AG20443 (cell line): Measurements from ENCODE around the gene NAPSA.

Experiments used
- DNase-seq: peaks from one replicate; pipeline ENCODE4 v3.0.0; 2012; ENCODE audit warnings: low spot score, mixed read lengths

The NAPSA gene

DNA sequence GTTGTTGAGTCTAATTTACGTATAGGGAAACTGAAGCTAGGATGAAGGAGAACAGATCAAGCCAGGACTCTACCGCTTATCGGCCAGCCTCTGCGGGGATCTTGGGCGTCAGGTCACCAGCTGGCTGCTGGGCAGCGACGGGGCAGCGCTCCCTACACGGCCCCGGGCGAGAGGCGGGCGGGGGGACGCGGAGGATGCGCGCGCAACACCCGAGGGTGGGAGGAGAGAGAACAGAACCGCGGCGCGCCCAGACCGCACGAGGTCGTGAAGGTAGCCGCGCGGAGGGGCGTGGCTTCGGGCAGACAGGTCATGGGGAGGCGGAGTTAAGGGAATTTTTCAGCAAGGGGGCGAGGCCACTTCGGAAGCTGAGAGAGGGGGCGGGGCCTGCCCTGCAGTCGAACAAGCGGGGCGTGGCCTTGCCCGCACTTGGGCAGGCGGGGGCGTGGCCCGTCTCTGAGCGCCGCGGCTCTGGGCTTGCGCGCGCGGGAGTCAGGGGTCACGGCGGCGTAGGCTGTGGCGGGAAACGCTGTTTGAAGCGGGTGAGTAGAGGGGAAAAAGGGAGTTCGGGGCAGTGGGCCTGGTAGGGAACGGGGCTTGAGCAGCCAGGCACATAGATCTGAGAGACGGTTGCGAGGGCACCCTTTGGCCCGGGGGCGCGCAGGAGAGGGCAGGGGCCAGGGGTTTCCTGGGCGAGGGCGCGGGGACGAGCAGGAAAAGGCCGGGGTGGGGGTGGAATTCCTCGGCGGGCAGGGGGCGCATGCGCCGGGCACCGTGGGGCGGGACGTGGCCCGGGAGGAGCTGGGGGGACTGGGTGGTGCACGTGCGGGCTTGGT, 18.6 kb upstream of the NAPSA start, which contains the start of gene POLD1:
TSS of gene POLD1 (plus strand) at position 496 of the 833 bp plus-strand sequence. CDS start 14,505 bp downstream, outside the sequence.
- peak; percentile 99 for DNase-seq

DNA sequence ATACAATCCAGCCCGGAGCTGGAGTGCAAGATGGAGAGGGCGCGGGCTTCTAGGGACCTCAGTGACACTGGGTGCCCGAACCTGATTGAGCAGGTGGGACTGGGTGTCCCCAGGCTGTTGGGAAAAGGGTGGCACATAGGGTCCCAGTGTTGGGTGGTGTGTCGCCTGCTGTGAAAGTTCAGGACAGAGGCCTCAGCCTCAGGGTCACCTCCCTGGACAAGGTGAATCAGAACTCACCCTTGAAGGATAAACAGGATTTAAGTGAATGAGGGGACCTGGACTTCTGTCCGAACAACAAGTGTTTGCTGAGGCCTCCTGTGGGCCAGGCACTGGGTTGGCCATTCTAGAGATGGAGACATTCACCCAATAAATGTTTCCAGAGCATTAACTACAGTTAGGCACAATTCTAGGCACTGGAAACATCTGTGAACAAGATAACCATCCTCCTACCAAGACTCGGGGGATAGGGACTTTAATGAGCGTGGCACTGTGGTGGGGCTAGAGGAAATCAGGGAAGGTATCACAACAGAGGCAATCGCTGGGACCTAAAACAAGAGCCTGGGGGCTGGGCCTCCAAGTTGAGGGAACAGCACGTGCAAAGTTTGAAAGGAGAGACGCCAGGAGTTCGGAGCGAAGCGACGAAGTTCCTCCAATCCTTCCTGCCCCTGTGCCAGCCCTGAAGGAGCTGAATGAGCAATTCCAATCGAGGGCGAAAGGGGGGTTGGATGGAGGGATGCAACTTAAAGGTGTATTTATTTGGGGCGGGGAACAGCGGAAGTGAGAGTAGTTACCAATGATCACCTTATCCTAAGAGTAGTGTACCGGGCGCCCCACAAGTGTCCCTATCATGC, 17.8 kb upstream of the NAPSA start:
- DNase-seq = no peak

DNA sequence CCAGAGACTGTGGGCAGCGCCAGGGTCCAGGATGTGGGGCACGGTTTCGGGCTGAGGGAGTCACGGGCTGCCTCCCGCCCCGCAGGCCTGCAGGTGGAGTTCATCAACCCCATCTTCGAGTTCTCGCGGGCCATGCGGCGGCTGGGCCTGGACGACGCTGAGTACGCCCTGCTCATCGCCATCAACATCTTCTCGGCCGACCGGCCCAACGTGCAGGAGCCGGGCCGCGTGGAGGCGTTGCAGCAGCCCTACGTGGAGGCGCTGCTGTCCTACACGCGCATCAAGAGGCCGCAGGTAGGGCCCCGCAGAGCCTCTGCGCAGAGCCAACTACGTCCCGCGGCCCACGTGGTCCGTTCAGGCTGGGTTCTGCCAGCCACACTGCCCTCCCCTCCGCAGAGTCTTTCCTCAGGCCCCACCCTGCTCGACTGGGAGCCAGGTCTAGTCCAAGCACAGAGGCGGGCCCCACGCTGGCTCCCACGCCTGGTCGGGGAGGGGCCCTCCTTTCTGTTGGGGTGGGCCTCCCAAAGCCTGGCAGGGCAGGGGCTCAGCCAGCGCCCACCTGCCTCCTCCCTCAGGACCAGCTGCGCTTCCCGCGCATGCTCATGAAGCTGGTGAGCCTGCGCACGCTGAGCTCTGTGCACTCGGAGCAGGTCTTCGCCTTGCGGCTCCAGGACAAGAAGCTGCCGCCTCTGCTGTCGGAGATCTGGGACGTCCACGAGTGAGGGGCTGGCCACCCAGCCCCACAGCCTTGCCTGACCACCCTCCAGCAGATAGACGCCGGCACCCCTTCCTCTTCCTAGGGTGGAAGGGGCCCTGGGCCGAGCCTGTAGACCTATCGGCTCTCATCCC, 16.7 kb upstream of the NAPSA start:
- DNase-seq = no peak

DNA sequence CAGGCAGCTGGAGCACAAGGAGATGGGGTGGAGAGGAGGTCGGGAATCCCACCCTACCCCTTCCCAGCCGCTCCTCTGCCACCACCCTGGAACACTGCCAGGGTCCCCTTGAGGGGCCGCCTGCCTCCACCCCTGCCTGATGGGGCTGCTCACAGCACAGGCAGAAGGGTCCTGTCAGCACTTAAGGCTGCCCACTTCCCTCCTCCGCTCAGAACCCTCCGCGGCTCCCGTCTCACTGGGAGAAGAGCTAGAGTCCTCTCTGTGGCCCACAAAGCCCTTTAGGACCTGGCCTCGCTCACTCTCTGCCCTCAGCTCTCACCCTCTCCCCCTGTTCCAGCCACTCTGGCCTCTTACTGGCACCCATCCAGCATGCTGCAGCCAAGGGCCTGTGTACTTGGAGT, 15.3 kb upstream of the NAPSA start:
- no peak for DNase-seq

DNA sequence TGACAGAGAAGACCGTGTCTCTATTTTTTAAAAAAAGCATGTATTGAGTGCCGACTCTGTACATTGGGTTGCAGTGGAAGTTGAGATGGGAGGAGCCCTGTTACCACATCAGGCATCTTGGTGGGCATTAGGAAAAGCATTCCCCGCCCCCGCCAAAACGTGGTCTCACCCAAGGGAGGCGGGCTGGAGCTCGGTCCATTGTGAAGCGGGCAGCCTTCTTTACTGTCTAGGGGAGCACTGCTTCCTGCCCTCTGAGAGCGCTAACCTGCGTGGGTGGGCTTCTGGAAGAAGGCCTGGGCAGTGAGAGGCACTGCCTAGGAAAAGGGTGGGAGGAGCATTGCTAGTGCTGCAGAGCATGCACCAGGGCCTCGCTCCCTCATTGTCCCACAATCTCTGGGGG, 14.7 kb upstream of the NAPSA start:
- no peak for DNase-seq

DNA sequence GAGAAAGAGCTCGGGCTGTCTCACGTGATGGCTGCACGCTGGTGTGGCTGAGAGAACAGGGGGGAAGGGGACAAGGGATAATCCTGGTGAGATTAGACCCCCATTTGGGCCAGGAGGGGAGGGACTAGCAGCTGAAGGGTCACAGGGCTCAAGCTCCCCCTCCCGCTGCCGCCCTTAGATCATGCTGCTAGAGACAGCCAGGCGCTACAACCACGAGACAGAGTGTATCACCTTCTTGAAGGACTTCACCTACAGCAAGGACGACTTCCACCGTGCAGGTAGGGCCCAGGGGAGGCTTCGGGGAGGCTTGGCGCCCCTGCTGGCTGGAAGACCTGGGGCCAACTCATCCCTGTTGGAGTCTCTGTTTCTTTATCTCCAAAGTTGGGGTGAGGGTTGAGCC, 14.2 kb upstream of the NAPSA start:
- no peak for DNase-seq

DNA sequence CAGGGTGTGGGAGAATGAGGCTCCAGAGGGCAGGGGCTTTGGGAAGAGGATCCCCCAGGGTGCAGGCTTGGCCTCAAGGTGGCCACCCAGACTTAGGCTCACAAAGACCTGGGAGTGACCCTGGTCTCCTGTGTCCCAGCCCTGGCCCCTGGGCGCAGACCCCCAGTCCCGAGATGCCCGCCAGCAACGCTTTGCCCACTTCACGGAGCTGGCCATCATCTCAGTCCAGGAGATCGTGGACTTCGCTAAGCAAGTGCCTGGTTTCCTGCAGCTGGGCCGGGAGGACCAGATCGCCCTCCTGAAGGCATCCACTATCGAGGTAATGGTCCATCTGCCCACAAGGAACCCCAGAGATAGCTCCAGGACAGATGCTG, 13.4 kb upstream of the NAPSA start:
- DNase-seq = no peak

DNA sequence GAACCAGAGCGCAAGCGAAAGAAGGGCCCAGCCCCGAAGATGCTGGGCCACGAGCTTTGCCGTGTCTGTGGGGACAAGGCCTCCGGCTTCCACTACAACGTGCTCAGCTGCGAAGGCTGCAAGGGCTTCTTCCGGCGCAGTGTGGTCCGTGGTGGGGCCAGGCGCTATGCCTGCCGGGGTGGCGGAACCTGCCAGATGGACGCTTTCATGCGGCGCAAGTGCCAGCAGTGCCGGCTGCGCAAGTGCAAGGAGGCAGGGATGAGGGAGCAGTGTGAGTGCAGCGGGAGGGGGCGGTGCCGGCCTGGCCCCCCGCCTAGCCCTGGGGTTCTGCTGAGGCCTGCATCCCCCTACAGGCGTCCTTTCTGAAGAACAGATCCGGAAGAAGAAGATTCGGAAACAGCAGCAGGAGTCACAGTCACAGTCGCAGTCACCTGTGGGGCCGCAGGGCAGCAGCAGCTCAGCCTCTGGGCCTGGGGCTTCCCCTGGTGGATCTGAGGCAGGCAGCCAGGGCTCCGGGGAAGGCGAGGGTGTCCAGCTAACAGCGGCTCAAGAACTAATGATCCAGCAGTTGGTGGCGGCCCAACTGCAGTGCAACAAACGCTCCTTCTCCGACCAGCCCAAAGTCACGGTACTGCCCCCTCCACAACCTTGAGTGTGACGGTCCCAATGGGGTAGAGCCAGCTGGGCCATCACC, 12.9 kb upstream of the NAPSA start:
- no peak for DNase-seq

DNA sequence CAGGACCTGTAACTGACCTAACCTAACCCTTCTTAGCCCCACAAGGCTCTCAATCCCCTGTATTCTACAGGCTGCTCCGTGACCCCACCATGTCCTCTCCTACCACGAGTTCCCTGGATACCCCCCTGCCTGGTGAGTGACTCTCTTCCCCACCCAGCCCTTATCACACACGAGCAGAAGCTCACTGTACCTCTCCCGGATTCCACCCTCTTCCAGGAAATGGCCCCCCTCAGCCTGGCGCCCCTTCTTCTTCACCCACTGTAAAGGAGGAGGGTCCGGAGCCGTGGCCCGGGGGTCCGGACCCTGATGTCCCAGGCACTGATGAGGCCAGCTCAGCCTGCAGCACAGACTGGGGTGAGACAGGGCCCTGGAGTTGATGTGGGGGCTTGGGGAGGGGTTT, 12.1 kb upstream of the NAPSA start:
- no peak for DNase-seq

DNA sequence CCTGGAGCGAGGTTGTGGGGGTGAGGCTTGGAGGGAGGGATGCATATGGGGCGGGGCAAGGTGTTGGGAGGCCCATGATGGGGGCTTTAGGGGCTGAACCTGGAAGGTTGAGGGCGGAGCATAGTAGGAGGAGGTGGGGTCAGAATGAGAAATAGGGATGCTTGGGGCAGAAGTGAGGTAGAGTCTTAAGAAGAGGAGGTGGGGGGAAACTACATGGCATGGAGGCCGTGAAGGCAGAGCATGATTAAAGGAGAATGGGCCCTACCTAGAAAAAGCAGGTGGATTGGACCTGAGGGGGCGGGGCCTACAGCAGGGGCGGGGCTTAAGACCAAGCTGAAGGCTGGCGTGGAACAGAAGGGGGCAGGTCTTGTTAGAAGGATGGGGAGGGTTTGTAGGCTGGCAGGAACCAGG, 11.6 kb upstream of the NAPSA start:
- peak; percentile 11 for DNase-seq

DNA sequence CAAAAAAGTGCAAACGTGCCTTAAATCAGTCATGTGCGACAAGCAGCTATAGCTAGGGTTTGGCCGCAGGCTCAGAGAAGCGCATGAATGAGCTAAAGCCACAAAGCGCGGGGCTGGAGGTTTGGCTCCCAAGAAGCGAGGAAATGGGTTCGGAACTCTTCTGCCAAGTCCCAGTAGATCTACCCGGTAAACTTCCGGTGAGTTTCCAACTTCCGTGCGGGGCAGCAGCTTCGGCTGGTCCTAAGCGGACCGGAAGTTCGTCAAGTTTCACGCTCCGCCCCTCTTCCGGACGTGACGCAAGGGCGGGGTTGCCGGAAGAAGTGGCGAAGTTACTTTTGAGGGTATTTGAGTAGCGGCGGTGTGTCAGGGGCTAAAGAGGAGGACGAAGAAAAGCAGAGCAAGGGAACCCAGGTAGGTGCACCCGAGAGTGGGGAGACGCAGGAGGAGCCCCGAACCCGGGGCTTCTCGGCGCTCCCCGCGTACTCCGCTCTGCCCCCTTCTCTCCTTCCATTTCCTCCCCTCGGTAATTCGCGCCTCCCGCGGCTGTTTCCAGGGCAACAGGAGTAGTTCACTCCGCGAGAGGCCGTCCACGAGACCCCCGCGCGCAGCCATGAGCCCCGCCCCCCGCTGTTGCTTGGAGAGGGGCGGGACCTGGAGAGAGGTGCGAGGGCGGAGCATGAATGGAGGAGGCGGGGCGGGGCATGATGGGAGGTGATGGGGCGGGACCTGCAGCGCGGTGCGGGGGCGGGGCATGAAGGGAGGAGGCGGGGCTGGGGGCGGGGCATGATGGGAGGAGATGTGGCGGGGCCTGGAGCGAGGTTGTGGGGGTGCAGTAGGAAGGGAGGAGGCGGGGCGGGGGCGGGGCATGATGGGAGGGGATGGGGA, 11.0 kb upstream of the NAPSA start, which contains the start of gene NR1H2:
TSS of gene NR1H2 (plus strand) at position 292 of the 885 bp plus-strand sequence. CDS start 1,149 bp downstream, outside the sequence.
- DNase-seq = peak; percentile 94

DNA sequence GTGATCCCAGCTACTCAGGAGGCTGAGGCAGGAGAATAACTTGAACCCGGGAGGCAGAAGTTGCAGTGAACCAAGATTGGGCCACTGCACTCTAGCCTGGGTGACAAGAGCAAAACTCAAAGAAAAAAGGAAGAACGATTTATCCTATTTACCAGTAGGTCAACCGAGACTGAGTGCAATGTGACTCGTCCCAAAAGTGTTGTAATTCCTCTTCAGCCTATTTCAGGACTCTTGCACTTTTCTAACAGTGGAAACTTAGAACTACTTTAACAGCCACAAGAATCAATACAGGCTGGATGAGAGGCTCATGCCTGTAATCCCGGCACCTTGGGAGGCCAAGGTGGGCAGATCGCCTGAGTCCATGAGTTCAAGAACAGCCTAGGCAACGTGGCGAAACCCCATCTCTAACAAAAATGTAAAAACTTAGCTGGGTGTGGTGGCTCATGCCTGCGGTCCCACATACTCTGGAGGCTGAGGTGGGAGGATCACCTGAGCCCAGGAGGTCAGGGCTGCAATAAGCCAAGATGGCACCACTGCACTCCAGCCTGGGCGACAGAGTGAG, 6.6 kb upstream of the NAPSA start:
- DNase-seq = no peak

DNA sequence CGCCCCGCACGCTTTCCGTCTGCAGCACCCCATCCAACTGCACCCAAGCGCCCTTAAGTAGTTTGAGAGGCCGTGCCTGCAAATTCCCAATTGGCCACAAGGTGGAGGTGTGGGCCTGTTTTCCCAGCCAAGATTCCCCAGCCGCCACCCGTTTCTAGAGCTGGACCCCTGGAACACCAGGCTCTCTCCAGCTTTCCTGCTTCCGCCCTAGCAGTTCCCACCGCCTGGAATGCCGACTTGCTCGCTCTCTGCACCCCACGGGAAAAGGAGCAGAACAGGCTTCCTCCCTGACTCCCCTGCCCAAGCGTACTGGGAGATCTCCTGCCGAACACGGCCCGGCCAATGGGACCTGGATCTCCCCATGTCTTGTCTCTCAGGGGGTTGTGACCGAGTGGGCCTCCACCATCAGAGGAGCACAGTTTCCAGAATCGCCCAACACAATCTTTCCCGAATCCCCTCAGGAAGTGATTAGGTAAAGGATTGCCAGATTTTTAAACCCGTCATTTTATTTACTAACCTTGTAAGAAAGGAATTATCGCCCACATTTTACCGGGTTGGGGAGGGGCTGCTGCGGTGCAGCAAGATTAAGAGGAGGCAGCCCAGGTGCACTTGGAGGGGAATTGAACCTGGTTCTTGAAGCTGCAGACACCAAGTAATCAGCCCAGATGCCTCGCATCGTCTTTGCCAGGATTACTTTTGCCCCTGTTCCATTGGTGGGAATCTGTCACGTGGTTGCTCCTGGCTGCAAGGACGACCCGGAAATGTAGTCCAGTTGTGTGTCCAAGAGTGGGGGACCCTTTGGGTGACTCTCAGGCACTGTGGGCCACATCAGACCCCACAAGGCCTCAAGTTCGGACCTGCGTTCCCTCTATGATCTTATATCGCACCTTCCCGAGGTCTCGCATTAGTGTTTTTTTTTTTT, 3.5 kb upstream of the NAPSA start:
- peak; percentile 93 for DNase-seq

DNA sequence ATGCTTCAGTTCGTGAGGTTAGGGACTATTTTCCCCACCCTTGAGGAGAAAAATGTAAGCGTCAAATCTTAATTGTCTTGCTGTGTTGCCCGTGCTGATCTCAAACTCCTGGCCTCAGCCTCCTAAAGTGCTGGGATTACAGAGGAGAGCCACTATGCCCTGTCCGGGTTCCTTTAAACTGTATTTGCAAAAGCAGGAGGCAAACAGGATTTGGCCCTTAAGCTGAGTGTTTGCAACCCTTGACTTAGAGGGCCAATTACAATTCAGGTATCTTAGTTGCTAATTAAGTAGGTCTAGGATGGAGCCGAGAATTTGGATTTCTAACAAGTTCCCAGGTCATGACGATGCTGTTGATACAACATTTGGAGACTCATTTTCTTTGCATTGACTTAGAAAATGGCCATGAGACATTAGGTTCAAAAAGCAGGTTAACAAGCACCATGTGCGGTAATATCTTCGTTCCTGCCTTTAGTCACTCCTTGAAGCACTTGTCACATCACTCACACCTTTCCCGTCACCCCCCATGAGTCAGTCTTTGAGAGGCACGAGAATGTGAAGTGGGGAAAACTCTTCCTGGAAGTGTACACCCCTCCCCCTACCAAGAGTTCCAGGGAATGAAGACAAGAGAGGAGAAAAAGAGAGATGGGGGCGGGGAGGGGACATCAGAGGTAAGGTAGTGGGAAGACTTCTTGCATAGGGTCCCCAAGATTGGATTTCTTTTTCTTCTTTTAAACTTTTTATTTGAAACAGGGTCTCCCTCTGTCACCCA, 2.6 kb downstream of the NAPSA start:
- no peak for DNase-seq

DNA sequence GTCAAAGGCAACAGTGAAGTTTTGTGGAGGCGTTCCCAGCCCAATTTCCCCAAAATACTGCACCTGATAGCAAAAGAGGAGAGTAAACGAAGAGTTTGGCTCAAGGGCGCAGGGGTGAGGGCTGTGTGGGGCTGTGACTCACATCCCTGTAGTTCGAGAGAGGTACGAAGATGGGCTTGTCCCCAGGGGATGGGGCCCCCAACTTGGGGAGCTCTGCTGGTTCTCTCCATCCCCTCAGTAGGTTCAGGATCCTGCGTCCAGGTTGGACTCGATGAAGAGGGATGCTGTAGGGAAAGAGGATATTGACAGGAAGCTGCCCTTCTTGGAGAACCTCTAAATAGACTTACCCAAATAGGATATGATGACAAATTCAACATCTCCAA, 3.4 kb downstream of the NAPSA start:
- no peak for DNase-seq

DNA sequence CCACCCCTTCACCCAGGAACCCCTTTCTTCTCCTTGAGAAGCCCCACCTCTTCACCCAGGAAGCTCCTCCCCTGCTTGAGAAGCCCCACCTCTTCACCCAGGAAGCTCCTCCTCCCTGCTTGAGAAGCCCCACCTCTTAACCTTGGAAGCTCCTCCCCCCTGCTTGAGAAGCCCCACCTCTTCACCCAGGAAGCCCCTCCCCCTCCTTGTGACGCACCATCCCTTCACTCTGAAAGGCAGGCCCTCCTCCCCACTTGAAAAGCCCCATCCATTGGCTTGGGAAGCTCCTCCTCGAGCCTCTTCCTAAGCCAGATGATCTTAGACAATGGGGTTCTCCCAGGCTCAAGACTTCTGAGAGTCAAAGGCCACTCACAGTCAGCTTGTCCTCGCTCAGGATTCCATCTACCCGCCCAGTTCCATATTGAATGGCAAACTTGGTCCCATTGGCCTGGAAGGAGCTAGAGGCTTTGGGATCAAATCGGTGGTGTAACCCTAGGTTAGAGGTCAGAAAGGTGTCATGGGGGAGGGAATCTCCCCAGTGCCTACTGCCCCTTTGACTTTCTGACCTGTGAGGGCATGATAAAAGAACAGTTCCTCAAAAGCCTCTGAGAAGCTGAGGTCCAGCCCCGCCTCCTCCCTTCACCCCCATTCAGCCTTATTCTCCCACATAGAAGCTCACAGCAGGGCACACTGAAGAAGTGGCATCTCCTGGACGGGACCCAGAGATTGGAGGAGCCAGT, 4.0 kb downstream of the NAPSA start:
- DNase-seq = no peak

DNA sequence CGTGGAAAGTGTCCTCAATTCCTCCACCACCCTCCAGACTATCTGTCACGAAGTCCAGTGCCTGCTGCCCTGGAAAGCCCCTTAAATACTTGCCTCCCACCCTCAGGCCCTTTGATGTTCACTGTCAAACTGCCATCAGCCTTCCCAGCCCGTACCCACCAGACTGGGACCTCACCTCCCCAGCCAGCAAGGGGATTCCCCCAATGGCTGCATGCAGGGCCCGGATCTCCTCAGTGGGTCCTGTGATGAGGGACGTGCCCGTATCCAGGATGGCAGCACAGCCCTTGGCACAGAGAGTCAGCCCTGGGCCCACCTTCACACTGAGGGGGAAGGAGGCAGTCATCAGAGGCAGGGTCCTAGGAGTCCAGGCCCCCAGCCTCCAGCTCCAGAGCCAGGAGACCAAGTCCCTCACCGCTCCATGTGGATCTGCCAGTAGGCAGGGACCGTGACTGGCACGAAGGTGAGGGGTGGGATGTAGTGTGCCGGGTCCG, 6.1 kb downstream of the NAPSA start:
- DNase-seq = no peak
